GM12891 (cell line): ENCODE data around the gene GRK1.

Experiments
- PAX5 ChIP-seq: IDR thresholded peaks from 2 replicates; pipeline ENCODE4 v1.6.1; 2011; ENCODE audit warnings: low read length, moderate library complexity, mild to moderate bottlenecking; ENCODE audit not compliant: insufficient read depth, severe bottlenecking
- POLR2A ChIP-seq: IDR thresholded peaks from 2 replicates; pipeline ENCODE4 v1.6.1; 2011; ENCODE audit warnings: low read depth, low read length, control low read depth
- POLR2AphosphoS5 ChIP-seq: IDR thresholded peaks from 2 replicates; pipeline ENCODE4 v1.6.1; 2011; ENCODE audit warnings: low read depth, low read length, control low read depth
- POU2F2 ChIP-seq: IDR thresholded peaks from 2 replicates; pipeline ENCODE4 v1.6.1; 2011; ENCODE audit warnings: low read depth, mild to moderate bottlenecking, control low read depth, low read length, moderate library complexity
- SPI1 ChIP-seq: IDR thresholded peaks from 2 replicates; pipeline ENCODE4 v1.6.1; 2011; ENCODE audit warnings: low read depth, low read length, control low read depth
- TAF1 ChIP-seq: IDR thresholded peaks from 2 replicates; pipeline ENCODE4 v1.6.1; 2011; ENCODE audit warnings: low read depth, low read length, control low read depth

DNA sequence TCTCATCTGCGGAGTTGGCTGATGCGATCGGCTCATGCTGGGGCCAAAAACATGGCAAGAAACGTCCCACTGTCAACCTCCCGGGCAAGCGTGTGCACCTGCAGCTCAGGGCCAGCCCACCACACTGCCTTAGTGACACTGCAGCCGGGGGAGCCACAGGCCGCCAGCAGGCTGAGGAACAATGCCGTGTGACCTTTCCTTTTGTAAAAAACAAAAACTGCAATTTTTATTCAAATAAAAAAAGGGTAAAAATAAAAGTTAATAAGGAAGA, 73.2 kb downstream of the GRK1 start:
- TF ChIP-seq POLR2A (no peak), POLR2AphosphoS5 (no peak), POU2F2 (no peak), TAF1 (no peak), SPI1 (no peak), PAX5 (no peak)
